K562 (cell line): ENCODE results near the gene SLC66A2. TPM values are rescaled to one million over a fixed set of nuclear protein-coding genes. Genes with fewer than 3 reads are reported as not detected.
A peak's percentile ranks its signal among the peaks of the same experiment; 100 is the strongest.

Experiments used
- CHCHD3 ChIP-seq: fragments of 250-450 bp; sonication (Bioruptor Pico); IDR thresholded peaks from 2 replicates; pipeline ENCODE4 v2.1.2; 2022; ENCODE audit warnings: mild to moderate bottlenecking
- COPS2 ChIP-seq: fragments of 450-650 bp; conservative IDR thresholded peaks from 2 replicates; pipeline ENCODE4 v1.6.1; 2016; ENCODE audit warnings: mild to moderate bottlenecking, moderate library complexity
- DIDO1 ChIP-seq: fragments of 450-650 bp; IDR thresholded peaks from 2 replicates; pipeline ENCODE4 v1.6.1; 2016; ENCODE audit warnings: low read depth, missing biosample characterization, missing genetic modification characterization
- EHMT2 ChIP-seq: fragments of 450-650 bp; IDR thresholded peaks from 2 replicates; pipeline ENCODE4 v1.6.1; 2018; ENCODE audit warnings: antibody characterized with exemption
- ETV5 ChIP-seq: sonication (generic); formaldehyde crosslinking; IDR thresholded peaks from 2 replicates; pipeline ENCODE4 v1.4.0; 2020; ENCODE audit warnings: low read depth, mild to moderate bottlenecking, missing genetic modification reagents
- FOXJ2 ChIP-seq: fragments of 200-800 bp; sonication (Bioruptor generic); IDR thresholded peaks from 2 replicates; pipeline ENCODE4 v1.6.1; 2016; ENCODE audit warnings: missing genetic modification characterization, missing compliant biosample characterization
- GATAD2B ChIP-seq: fragments of 450-650 bp; IDR thresholded peaks from 2 replicates; pipeline ENCODE4 v1.6.1; 2017; ENCODE audit warnings: mild to moderate bottlenecking, borderline replicate concordance
- HDAC8 ChIP-seq: fragments of 450-650 bp; IDR thresholded peaks from 2 replicates; pipeline ENCODE4 v1.6.1; 2016; ENCODE audit warnings: mild to moderate bottlenecking, missing genetic modification characterization, moderate library complexity, missing compliant biosample characterization
- MCM5 ChIP-seq: fragments of 450-650 bp; IDR thresholded peaks from 2 replicates; pipeline ENCODE4 v1.6.1; 2016; ENCODE audit warnings: low read depth
- MTA2 ChIP-seq: fragments of 450-650 bp; IDR thresholded peaks from 2 replicates; pipeline ENCODE4 v1.6.1; 2016; ENCODE audit warnings: low read depth
- NR2C2 ChIP-seq, 2 experiments: fragments of 200-800 bp in 1 of 2; sonication (Bioruptor generic) in 1 of 2; sonication (generic) in 1 of 2; formaldehyde crosslinking in 1 of 2; IDR thresholded peaks; 2 replicates each; pipeline versions ENCODE4 v1.6.1 to v1.8.0; 2016 to 2022; ENCODE audit warnings: mild to moderate bottlenecking in 1 of 2, missing compliant biosample characterization in 1 of 2, missing genetic modification characterization in 1 of 2, missing genetic modification reagents in 1 of 2
- NR3C1 ChIP-seq: sonication (generic); formaldehyde crosslinking; IDR thresholded peaks from 2 replicates; pipeline ENCODE4 v1.8.1; 2022; ENCODE audit warnings: missing genetic modification reagents
- PCBP1 ChIP-seq: fragments of 200-400 bp; formaldehyde crosslinking; IDR thresholded peaks from 2 replicates; pipeline ENCODE4 v1.6.1; 2018; ENCODE audit warnings: mild to moderate bottlenecking, low read depth, low read length; ENCODE audit not compliant: poor library complexity, severe bottlenecking
- PTBP1 ChIP-seq: fragments of 200-400 bp; formaldehyde crosslinking; IDR thresholded peaks from 2 replicates; pipeline ENCODE4 v1.6.1; 2017; ENCODE audit warnings: low read depth, low read length
- RAD21 ChIP-seq, 2 experiments: fragments of 250-450 bp in 1 of 2; fragments of 450-650 bp in 1 of 2; sonication (Bioruptor Pico) in 1 of 2; formaldehyde crosslinking in 1 of 2; IDR thresholded peaks in 1 of 2; conservative IDR thresholded peaks in 1 of 2; 2 replicates each; pipeline versions ENCODE4 v1.4.0 to v1.8.0; 2020 to 2022; ENCODE audit warnings: mild to moderate bottlenecking in 2 of 2, moderate library complexity in 1 of 2
- SIX5 ChIP-seq, 2 experiments: IDR thresholded peaks; 2 replicates each; pipeline ENCODE4 v1.6.1; 2011; ENCODE audit warnings: low read length in 2 of 2, borderline replicate concordance in 1 of 2, low read depth in 1 of 2, mild to moderate bottlenecking in 1 of 2, moderate library complexity in 1 of 2; ENCODE audit not compliant: insufficient read depth in 1 of 2
- SMARCA5 ChIP-seq: fragments of 450-650 bp; IDR thresholded peaks from 2 replicates; pipeline ENCODE4 v1.6.1; 2016
- ZBED1 ChIP-seq: IDR thresholded peaks from 2 replicates; pipeline ENCODE4 v1.6.1; 2014
- ZNF316 ChIP-seq: fragments of 450-650 bp; IDR thresholded peaks from 2 replicates; pipeline ENCODE4 v1.6.1; 2016
- polyA plus RNA-seq, 8 experiments: library from polyadenylated mRNA; depleted of rRNA in 4 of 8; stranded (reverse) in 5 of 8; unstranded in 3 of 8; fragments of >200 nt; fragmentation: Nextera tagmentation in 2 of 8; fragmentation: Illumina TruSeq in 1 of 8; extraction: Ambion mirVana in 2 of 8; extraction: Trizol in 1 of 8; gene quantifications; 2 replicates each; pipeline versions ENCODE4 v1.2.1 to v1.2.3, GENCODE V29; 2011 to 2014; ENCODE audit warnings: inconsistent platforms in 1 of 8, missing spikeins in 1 of 8
- total RNA-seq, 7 experiments: library from RNA; depleted of rRNA in 6 of 7; stranded (reverse); fragments of >200 nt in 6 of 7; fragmentation: Illumina TruSeq in 2 of 7; extraction: Trizol in 2 of 7; gene quantifications; 2 replicates each; pipeline versions ENCODE4 v1.2.1 to v1.2.3, GENCODE V29; 2011 to 2021; ENCODE audit warnings: low replicate concordance in 1 of 7
- TF ChIP-seq, protein P1 (sequence below): sonication (generic); formaldehyde crosslinking; IDR thresholded peaks from 2 replicates; pipeline ENCODE4 v1.8.0; 2022; ENCODE audit warnings: mild to moderate bottlenecking, missing genetic modification reagents
- TF ChIP-seq, protein P2 (sequence below): sonication (generic); formaldehyde crosslinking; IDR thresholded peaks from 2 replicates; pipeline ENCODE4 v1.8.0; 2022; ENCODE audit warnings: missing genetic modification reagents, mild to moderate bottlenecking, moderate library complexity, borderline replicate concordance
- TF ChIP-seq, protein P3 (sequence below), 2 experiments: IDR thresholded peaks in 1 of 2; conservative IDR thresholded peaks in 1 of 2; 2 replicates each; pipeline ENCODE4 v1.6.1; 2016; ENCODE audit warnings: low read depth in 2 of 2, mild to moderate bottlenecking in 1 of 2, missing compliant biosample characterization in 1 of 2, missing genetic modification characterization in 1 of 2, moderate library complexity in 1 of 2
- TF ChIP-seq, protein P4 (sequence below), 2 experiments: fragments of 450-650 bp; conservative IDR thresholded peaks; 2 replicates each; pipeline ENCODE4 v1.6.1; 2017; ENCODE audit warnings: mild to moderate bottlenecking in 2 of 2, moderate library complexity in 2 of 2

Gene SLC66A2
- total and polyA plus RNA-seq, 9 of the 15 experiments (the other 6 are each of a cell fraction or from before 2014, with no cell fraction given) = 0.25 to 17.5 (median 5.6) TPM

DNA sequence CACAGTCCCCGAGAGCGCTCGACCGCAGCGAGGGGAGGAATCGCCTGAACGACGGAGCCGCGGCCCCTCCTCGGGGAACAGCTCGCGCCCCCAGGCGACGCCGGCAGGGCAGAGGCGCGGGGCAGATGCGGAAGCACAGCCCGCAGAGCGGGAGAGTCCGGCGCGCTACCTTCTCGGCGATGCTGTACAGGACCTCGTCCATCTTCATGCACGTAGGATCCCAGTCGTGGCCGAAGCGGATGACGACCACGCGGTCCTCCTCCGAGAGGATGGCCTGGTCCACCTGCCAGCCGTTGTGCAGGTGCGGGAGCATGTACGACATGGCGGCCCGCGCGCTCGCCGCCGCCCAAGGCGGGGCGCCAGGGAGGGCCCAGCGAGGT lies 36.6 kb upstream of the SLC66A2 start (continued):
- TF ChIP-seq, protein P1, sequence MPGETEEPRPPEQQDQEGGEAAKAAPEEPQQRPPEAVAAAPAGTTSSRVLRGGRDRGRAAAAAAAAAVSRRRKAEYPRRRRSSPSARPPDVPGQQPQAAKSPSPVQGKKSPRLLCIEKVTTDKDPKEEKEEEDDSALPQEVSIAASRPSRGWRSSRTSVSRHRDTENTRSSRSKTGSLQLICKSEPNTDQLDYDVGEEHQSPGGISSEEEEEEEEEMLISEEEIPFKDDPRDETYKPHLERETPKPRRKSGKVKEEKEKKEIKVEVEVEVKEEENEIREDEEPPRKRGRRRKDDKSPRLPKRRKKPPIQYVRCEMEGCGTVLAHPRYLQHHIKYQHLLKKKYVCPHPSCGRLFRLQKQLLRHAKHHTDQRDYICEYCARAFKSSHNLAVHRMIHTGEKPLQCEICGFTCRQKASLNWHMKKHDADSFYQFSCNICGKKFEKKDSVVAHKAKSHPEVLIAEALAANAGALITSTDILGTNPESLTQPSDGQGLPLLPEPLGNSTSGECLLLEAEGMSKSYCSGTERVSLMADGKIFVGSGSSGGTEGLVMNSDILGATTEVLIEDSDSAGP = no peak
- TF ChIP-seq FOXJ2 (tag) = no peak
- TF ChIP-seq DIDO1 (tag) = no peak
- TF ChIP-seq RAD21 (CRISPR knock-in tag; conservative IDR thresholded peaks at IDR 0.05 in 1 of 2, IDR thresholded peaks at IDR 0.05 in 1 of 2) = peak in 1 of 2 experiments; percentile 53; a peak in 2 of 4 replicates
- no peak for TF ChIP-seq EHMT2
- no peak for TF ChIP-seq SMARCA5
- no peak for TF ChIP-seq HDAC8
- TF ChIP-seq COPS2 = no peak
- TF ChIP-seq, protein P2, sequence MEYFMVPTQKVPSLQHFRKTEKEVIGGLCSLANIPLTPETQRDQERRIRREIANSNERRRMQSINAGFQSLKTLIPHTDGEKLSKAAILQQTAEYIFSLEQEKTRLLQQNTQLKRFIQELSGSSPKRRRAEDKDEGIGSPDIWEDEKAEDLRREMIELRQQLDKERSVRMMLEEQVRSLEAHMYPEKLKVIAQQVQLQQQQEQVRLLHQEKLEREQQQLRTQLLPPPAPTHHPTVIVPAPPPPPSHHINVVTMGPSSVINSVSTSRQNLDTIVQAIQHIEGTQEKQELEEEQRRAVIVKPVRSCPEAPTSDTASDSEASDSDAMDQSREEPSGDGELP (CRISPR knock-in tag) = peak; percentile 40; the same call in 1 of the 2 replicates
- TF ChIP-seq, protein P3, sequence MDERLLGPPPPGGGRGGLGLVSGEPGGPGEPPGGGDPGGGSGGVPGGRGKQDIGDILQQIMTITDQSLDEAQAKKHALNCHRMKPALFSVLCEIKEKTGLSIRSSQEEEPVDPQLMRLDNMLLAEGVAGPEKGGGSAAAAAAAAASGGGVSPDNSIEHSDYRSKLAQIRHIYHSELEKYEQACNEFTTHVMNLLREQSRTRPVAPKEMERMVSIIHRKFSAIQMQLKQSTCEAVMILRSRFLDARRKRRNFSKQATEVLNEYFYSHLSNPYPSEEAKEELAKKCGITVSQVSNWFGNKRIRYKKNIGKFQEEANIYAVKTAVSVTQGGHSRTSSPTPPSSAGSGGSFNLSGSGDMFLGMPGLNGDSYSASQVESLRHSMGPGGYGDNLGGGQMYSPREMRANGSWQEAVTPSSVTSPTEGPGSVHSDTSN (CRISPR knock-in tag; IDR thresholded peaks at IDR 0.05; ENCODE audit: low read depth) = no peak
- TF ChIP-seq, protein P3 (tag; conservative IDR thresholded peaks at IDR 0.05; ENCODE audit: low read depth) = no peak
- no peak for TF ChIP-seq MCM5
- TF ChIP-seq NR2C2 (CRISPR knock-in tag; IDR thresholded peaks at IDR 0.05) = no peak
- TF ChIP-seq NR2C2 (tag; IDR thresholded peaks at IDR 0.05) = 0 out of 2 replicates have a peak, but pooled peaks have one; percentile 22
- TF ChIP-seq SIX5 (IDR thresholded peaks at IDR 0.05; ENCODE audit: borderline replicate concordance in 1 of 2, insufficient read depth in 1 of 2, low read depth in 1 of 2, low read length in 2 of 2) = no peak
- TF ChIP-seq, protein P4, sequence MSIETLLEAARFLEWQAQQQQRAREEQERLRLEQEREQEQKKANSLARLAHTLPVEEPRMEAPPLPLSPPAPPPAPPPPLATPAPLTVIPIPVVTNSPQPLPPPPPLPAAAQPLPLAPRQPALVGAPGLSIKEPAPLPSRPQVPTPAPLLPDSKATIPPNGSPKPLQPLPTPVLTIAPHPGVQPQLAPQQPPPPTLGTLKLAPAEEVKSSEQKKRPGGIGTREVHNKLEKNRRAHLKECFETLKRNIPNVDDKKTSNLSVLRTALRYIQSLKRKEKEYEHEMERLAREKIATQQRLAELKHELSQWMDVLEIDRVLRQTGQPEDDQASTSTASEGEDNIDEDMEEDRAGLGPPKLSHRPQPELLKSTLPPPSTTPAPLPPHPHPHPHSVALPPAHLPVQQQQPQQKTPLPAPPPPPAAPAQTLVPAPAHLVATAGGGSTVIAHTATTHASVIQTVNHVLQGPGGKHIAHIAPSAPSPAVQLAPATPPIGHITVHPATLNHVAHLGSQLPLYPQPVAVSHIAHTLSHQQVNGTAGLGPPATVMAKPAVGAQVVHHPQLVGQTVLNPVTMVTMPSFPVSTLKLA (conservative IDR thresholded peaks at IDR 0.05) = peak in 1 of 2 experiments; percentile 45; a peak in 1 of 4 replicates
- no peak for TF ChIP-seq ZBED1
- no peak for TF ChIP-seq ZNF316
- no peak; the same call in 1 of the 2 replicates for TF ChIP-seq NR3C1 (CRISPR knock-in tag)
- no peak for TF ChIP-seq PCBP1
- TF ChIP-seq GATAD2B = no peak
- peak; percentile 47; the same call in 1 of the 2 replicates for TF ChIP-seq ETV5 (CRISPR knock-in tag)
- no peak for TF ChIP-seq CHCHD3
- TF ChIP-seq MTA2 = no peak
- TF ChIP-seq PTBP1 = no peak
